Measurements from ENCODE around the gene CAP2. TPM values are rescaled to one million over a fixed set of nuclear protein-coding genes. Genes with fewer than 3 reads are reported as not detected.

Gene CAP2
- total RNA-seq, 1 donor from 2014 or later, result 55.3 TPM

- Histone ChIP-seq H3K27me3 (ENCODE audit: insufficient read depth, low read length) (no peaks in the 10 kb centered on the region), H3K4me1 (ENCODE audit: insufficient read depth, low read length) (no peaks in the 10 kb centered on the region), H3K9ac (ENCODE audit: low read length) (no peak overlapping the region), H3K27ac (ENCODE audit: low read depth, low read length) (no peak overlapping the region), H2AFZ (ENCODE audit: low read depth, low read length) (no peak overlapping the region), H3K4me2 (ENCODE audit: low read length) (no peak overlapping the region), H3K4me3 (ENCODE audit: insufficient read depth, low read depth, low read length) (no peak overlapping the region), H3K36me3 (ENCODE audit: insufficient read depth, low read length) (peaks cover 7% of the 10 kb centered on the region), H4K20me1 (ENCODE audit: insufficient read depth, low read length) (peaks cover 5% of the 10 kb centered on the region), H3K79me2 (ENCODE audit: insufficient read depth, low read length) (no peaks in the 10 kb centered on the region), H3K9me3 (ENCODE audit: insufficient read depth, low read depth, low read length) (no peaks in the 10 kb centered on the region)
- H3K4me1 Mint-ChIP-seq (ENCODE audit: low read depth, unreplicated experiment), result no peaks in the 10 kb centered on the region
- H3K4me3 Mint-ChIP-seq (ENCODE audit: unreplicated experiment), result no peak overlapping the region
- TF ChIP-seq CTCF (IDR thresholded peaks at IDR 0.05; ENCODE audit: insufficient read depth, low read depth, low read length), result no peak
- no peak for TF ChIP-seq EZH2 (IDR thresholded peaks at IDR 0.05; ENCODE audit: insufficient read depth, low read length)
- FAIRE-seq (no peak), DNase-seq (ENCODE audit: low read depth) (no peak)
- no peaks in the 10 kb centered on the region for H3K27me3 Mint-ChIP-seq (ENCODE audit: low read depth, unreplicated experiment)
- no peak overlapping the region for H3K27ac Mint-ChIP-seq (ENCODE audit: unreplicated experiment)
- H3K36me3 Mint-ChIP-seq (ENCODE audit: low read depth, unreplicated experiment), result peaks cover 18% of the 10 kb centered on the region
- no peaks in the 10 kb centered on the region for H3K9me3 Mint-ChIP-seq (ENCODE audit: unreplicated experiment)
Observed at GRCh38 chr6:17480476-17480875, 87.1 kb downstream of the CAP2 start.

- H3K9me3 Mint-ChIP-seq (ENCODE audit: unreplicated experiment), result no peaks in the 10 kb centered on the region
- DNase-seq (ENCODE audit: low read depth) (no peak), FAIRE-seq (no peak)
- peaks cover 5% of the 10 kb centered on the region for H4K20me1 ChIP-seq (ENCODE audit: insufficient read depth, low read length)
- no peak overlapping the region for H3K27ac ChIP-seq (ENCODE audit: low read depth, low read length)
- no peaks in the 10 kb centered on the region for H3K27me3 Mint-ChIP-seq (ENCODE audit: low read depth, unreplicated experiment)
- H3K9me3 ChIP-seq (ENCODE audit: insufficient read depth, low read depth, low read length), result no peaks in the 10 kb centered on the region
- no peak overlapping the region for H3K4me3 Mint-ChIP-seq (ENCODE audit: unreplicated experiment)
- H3K27ac Mint-ChIP-seq (ENCODE audit: unreplicated experiment), result no peak overlapping the region
- no peak overlapping the region for H2AFZ ChIP-seq (ENCODE audit: low read depth, low read length)
- no peak for TF ChIP-seq CTCF (IDR thresholded peaks at IDR 0.05; ENCODE audit: insufficient read depth, low read depth, low read length)
- no peak for TF ChIP-seq EZH2 (IDR thresholded peaks at IDR 0.05; ENCODE audit: insufficient read depth, low read length)
- no peaks in the 10 kb centered on the region for H3K4me1 ChIP-seq (ENCODE audit: insufficient read depth, low read length)
- H3K4me2 ChIP-seq (ENCODE audit: low read length), result no peak overlapping the region
- H3K79me2 ChIP-seq (ENCODE audit: insufficient read depth, low read length), result no peaks in the 10 kb centered on the region
- no peaks in the 10 kb centered on the region for H3K27me3 ChIP-seq (ENCODE audit: insufficient read depth, low read length)
- peaks cover 7% of the 10 kb centered on the region for H3K36me3 ChIP-seq (ENCODE audit: insufficient read depth, low read length)
- no peak overlapping the region for H3K4me3 ChIP-seq (ENCODE audit: insufficient read depth, low read depth, low read length)
- H3K9ac ChIP-seq (ENCODE audit: low read length), result no peak overlapping the region
- no peaks in the 10 kb centered on the region for H3K4me1 Mint-ChIP-seq (ENCODE audit: low read depth, unreplicated experiment)
- H3K36me3 Mint-ChIP-seq (ENCODE audit: low read depth, unreplicated experiment), result peaks cover 22% of the 10 kb centered on the region
Observed at GRCh38 chr6:17482711-17483110, 89.3 kb downstream of the CAP2 start.

- Mint-ChIP-seq H3K4me3 (ENCODE audit: unreplicated experiment) (no peak overlapping the region), H3K27ac (ENCODE audit: unreplicated experiment) (no peak overlapping the region), H3K9me3 (ENCODE audit: unreplicated experiment) (peaks cover 3% of the 10 kb centered on the region), H3K27me3 (ENCODE audit: low read depth, unreplicated experiment) (no peaks in the 10 kb centered on the region), H3K36me3 (ENCODE audit: low read depth, unreplicated experiment) (peaks cover 26% of the 10 kb centered on the region), H3K4me1 (ENCODE audit: low read depth, unreplicated experiment) (no peaks in the 10 kb centered on the region)
- no peak overlapping the region for H3K4me3 ChIP-seq (ENCODE audit: insufficient read depth, low read depth, low read length)
- H3K4me1 ChIP-seq (ENCODE audit: insufficient read depth, low read length), result no peaks in the 10 kb centered on the region
- peaks cover 5% of the 10 kb centered on the region for H4K20me1 ChIP-seq (ENCODE audit: insufficient read depth, low read length)
- no peaks in the 10 kb centered on the region for H3K79me2 ChIP-seq (ENCODE audit: insufficient read depth, low read length)
- DNase-seq (ENCODE audit: low read depth) (no peak), FAIRE-seq (no peak)
- H3K9me3 ChIP-seq (ENCODE audit: insufficient read depth, low read depth, low read length), result no peaks in the 10 kb centered on the region
- H3K9ac ChIP-seq (ENCODE audit: low read length), result no peak overlapping the region
- H2AFZ ChIP-seq (ENCODE audit: low read depth, low read length), result no peak overlapping the region
- H3K27ac ChIP-seq (ENCODE audit: low read depth, low read length), result no peak overlapping the region
- TF ChIP-seq CTCF (IDR thresholded peaks at IDR 0.05; ENCODE audit: insufficient read depth, low read depth, low read length) (no peak), EZH2 (IDR thresholded peaks at IDR 0.05; ENCODE audit: insufficient read depth, low read length) (no peak)
- peaks cover 7% of the 10 kb centered on the region for H3K36me3 ChIP-seq (ENCODE audit: insufficient read depth, low read length)
- no peaks in the 10 kb centered on the region for H3K27me3 ChIP-seq (ENCODE audit: insufficient read depth, low read length)
- no peak overlapping the region for H3K4me2 ChIP-seq (ENCODE audit: low read length)
Observed at GRCh38 chr6:17483391-17484016, 90.1 kb downstream of the CAP2 start.
